DOHH2 (cell line): ENCODE measurements around the gene ARL9.

ENCODE experiments used
- H3F3A ChIP-seq: fragments of 200-600 bp; sonication (generic), shearing (Covaris generic); 2 replicates; pipeline ENCODE4 v1.6.0; 2016; ENCODE audit warnings: antibody characterized with exemption, mild to moderate bottlenecking; ENCODE audit not compliant: control insufficient read depth, insufficient read depth
- H3K27ac ChIP-seq: fragments of 200-600 bp; sonication (generic); 2 replicates; pipeline ENCODE4 v1.5.1; 2014; ENCODE audit warnings: low read depth, mild to moderate bottlenecking, low read length, moderate library complexity
- H3K27me3 ChIP-seq: fragments of 200-600 bp; sonication (generic); 2 replicates; pipeline ENCODE4 v1.6.1; 2014; ENCODE audit warnings: mild to moderate bottlenecking, low read length, mixed read lengths; ENCODE audit not compliant: control insufficient read depth
- H3K36me3 ChIP-seq: fragments of 200-600 bp; sonication (generic); 2 replicates; pipeline ENCODE4 v1.6.1; 2014; ENCODE audit warnings: mild to moderate bottlenecking, low read length, moderate library complexity, mixed read lengths; ENCODE audit not compliant: control insufficient read depth
- H3K4me1 ChIP-seq: fragments of 200-600 bp; sonication (generic); 2 replicates; pipeline ENCODE4 v1.6.1; 2014; ENCODE audit warnings: mild to moderate bottlenecking, low read length, mixed read lengths; ENCODE audit not compliant: control insufficient read depth
- H3K4me2 ChIP-seq: fragments of 200-600 bp; sonication (generic); 2 replicates; pipeline ENCODE4 v1.6.0; 2014; ENCODE audit warnings: mild to moderate bottlenecking, low read length, moderate library complexity
- H3K4me3 ChIP-seq: fragments of 200-600 bp; sonication (generic); 2 replicates; pipeline ENCODE4 v1.5.1; 2014; ENCODE audit warnings: mild to moderate bottlenecking, low read length, mixed read lengths
- H3K79me2 ChIP-seq: fragments of 200-600 bp; sonication (generic); 2 replicates; pipeline ENCODE4 v1.6.1; 2014; ENCODE audit warnings: mild to moderate bottlenecking, low read length, mixed read lengths; ENCODE audit not compliant: control insufficient read depth
- H3K9me2 ChIP-seq: fragments of 200-600 bp; sonication (generic); replicated peaks from 2 replicates; pipeline ENCODE4 v1.6.1; 2014; ENCODE audit warnings: mild to moderate bottlenecking, low read length, mixed read lengths; ENCODE audit not compliant: control insufficient read depth
- H3K9me3 ChIP-seq: fragments of 200-600 bp; sonication (generic); 2 replicates; pipeline ENCODE4 v1.6.1; 2014; ENCODE audit warnings: antibody characterized with exemption, low read length, mixed read lengths; ENCODE audit not compliant: control insufficient read depth, insufficient read depth
- H4K20me1 ChIP-seq: fragments of 200-600 bp; sonication (generic); 2 replicates; pipeline ENCODE4 v1.6.0; 2014; ENCODE audit warnings: low read depth, mild to moderate bottlenecking, antibody characterized with exemption, low read length, moderate library complexity; ENCODE audit not compliant: control insufficient read depth, insufficient read depth
- CTCF ChIP-seq: fragments of 200-600 bp; sonication (generic); IDR thresholded peaks from one replicate; pipeline ENCODE4 v1.5.1; 2014; ENCODE audit warnings: antibody characterized with exemption, mild to moderate bottlenecking, low read depth, low read length; ENCODE audit not compliant: poor library complexity, severe bottlenecking
- EZH2phosphoT487 ChIP-seq: fragments of 200-600 bp; sonication (generic); IDR thresholded peaks from 2 replicates; pipeline ENCODE4 v1.6.1; 2017; ENCODE audit warnings: borderline replicate concordance, mild to moderate bottlenecking, antibody characterized with exemption, low read length, moderate library complexity, mixed read lengths

ARL9 gene

DNA sequence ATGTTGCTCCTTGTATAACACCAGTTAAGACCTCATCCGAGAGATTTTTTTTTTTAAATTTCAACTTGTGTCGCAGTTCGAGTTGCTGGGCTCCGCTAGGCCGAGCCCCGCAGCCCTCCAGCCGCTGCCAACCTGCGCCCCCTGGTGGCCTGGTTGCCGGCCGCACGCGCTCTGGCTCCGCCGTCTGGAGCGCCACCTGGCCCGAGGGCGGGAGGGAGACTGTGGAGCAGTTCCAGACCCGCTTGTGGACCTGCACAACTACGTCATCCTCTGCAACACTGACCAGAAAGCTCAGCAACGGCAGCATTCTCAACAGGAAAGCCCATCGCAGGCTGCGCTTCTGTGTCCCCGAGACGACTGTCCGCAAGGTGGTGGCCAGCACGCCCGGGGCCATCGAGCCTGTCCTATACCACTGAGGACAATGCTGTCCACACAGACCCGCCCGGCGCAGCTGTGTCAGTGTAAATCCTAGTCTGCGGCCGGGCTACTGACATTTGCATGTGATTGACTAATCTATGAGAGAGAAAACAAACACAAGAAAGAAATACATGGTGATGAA is 39.1 kb downstream of the ARL9 start:
- Histone ChIP-seq H3K9me2 (no peaks in the 10 kb centered on the region), H3K4me2 (peak overlapping the region; percentile 76), H4K20me1 (no peaks in the 10 kb centered on the region), H3K79me2 (no peaks in the 10 kb centered on the region), H3K27ac (no peak overlapping the region), H3F3A (no peaks in the 10 kb centered on the region), H3K36me3 (no peaks in the 10 kb centered on the region), H3K4me3 (peak overlapping the region; percentile 63), H3K4me1 (peaks cover 8% of the 10 kb centered on the region), H3K27me3 (peaks cover 19% of the 10 kb centered on the region), H3K9me3 (no peaks in the 10 kb centered on the region)
- TF ChIP-seq EZH2phosphoT487 (no peak), CTCF (peak; percentile 99)

DNA sequence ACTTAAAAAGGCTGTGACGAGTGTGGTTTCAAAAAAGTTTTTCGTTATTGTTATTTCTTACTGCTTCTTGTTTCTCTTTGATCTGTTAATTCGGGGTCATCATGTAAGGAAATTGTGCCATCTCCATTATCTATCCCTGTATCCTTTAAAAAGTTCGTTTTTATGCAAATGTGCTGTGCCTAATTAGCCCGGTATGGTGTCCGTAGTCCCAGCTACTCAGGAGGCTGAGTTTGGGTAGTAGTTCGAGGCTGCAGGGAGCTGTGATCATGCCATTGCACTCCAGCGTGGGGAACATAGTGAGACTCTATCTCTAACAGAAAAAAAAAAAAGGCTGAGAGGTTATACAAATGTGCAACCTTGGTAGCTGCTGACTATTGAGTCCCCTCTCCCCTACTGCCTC is 45.1 kb downstream of the ARL9 start:
- Histone ChIP-seq H3K9me2 (no peaks in the 10 kb centered on the region), H3K9me3 (no peaks in the 10 kb centered on the region), H3K27me3 (peaks cover 13% of the 10 kb centered on the region; the same call in 1 of the 2 replicates), H4K20me1 (no peaks in the 10 kb centered on the region), H3K36me3 (no peaks in the 10 kb centered on the region), H3K27ac (no peak overlapping the region), H3F3A (no peaks in the 10 kb centered on the region), H3K4me1 (no peaks in the 10 kb centered on the region), H3K79me2 (no peaks in the 10 kb centered on the region), H3K4me2 (no peak overlapping the region), H3K4me3 (no peak overlapping the region)
- TF ChIP-seq CTCF, result no peak
- no peak for TF ChIP-seq EZH2phosphoT487

DNA sequence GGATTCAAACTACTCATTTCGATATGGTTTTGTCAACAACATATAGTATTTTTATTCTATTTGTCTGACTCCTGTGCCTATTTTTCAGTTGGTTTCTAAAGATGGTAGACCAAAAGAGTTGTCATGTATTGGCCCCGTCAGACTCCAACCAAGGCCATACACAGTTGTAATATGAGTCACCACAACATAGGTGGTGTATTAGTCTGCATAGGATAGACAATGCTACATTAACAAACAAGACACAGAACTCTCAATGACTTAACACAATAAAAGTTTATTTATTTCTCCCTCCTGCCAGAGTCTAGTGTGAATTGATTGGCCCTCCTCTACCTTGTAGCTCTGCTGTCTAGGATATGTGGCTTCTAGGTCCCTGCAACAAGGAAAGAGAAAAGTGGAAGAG is 45.9 kb downstream of the ARL9 start:
- no peaks in the 10 kb centered on the region for H4K20me1 ChIP-seq
- H3K36me3 ChIP-seq, result no peaks in the 10 kb centered on the region
- no peak overlapping the region for H3K4me3 ChIP-seq
- peaks cover 14% of the 10 kb centered on the region for H3K27me3 ChIP-seq
- H3K27ac ChIP-seq, result no peak overlapping the region
- H3K4me2 ChIP-seq, result no peak overlapping the region
- no peaks in the 10 kb centered on the region for H3K4me1 ChIP-seq
- H3K79me2 ChIP-seq, result no peaks in the 10 kb centered on the region
- TF ChIP-seq CTCF (no peak), EZH2phosphoT487 (no peak)
- no peaks in the 10 kb centered on the region for H3K9me3 ChIP-seq
- no peaks in the 10 kb centered on the region for H3K9me2 ChIP-seq
- no peaks in the 10 kb centered on the region for H3F3A ChIP-seq
